PC-3 (cell line): ENCODE data around the gene DHX30. TPM values are rescaled to one million over a fixed set of nuclear protein-coding genes. Genes with fewer than 3 reads are reported as not detected.

ENCODE experiments used
- ATAC-seq: fragments of 200-7000 bp; cut with Tn5 transposase; 2 replicates; pipeline ENCODE4 v1.9.1; 2020; ENCODE audit warnings: mild to moderate bottlenecking, moderate library complexity
- BruUV-seq: library from RNA; stranded (reverse); fragments of 400-500 nt; replicated peaks from 2 replicates; lab custom pipeline; 2021; lab: Mats Ljungman, UMichigan
- CTCF ChIA-PET: fragments of 300-600 bp; sonication (Branson Sonifier 250); formaldehyde crosslinking; loops from one replicate; lab custom pipeline; 2022; ENCODE audit warnings: antibody characterized with exemption; lab: Charles Lee
- POLR2A ChIA-PET: fragments of 300-600 bp; sonication (Branson Sonifier 250); formaldehyde crosslinking; loops from one replicate; lab custom pipeline; 2022; ENCODE audit warnings: antibody characterized with exemption; ENCODE audit not compliant: unreplicated experiment; lab: Charles Lee
- DNase-seq: peaks from one replicate; pipeline ENCODE4 v3.0.0-alpha.2; 2015
- H2AFZ ChIP-seq: fragments of 300-600 bp; sonication (generic); 2 replicates; pipeline ENCODE4 v1.6.0; 2016; ENCODE audit warnings: antibody characterized with exemption, low read length
- H3F3A ChIP-seq: fragments of 300-600 bp; sonication (generic); one replicate; pipeline ENCODE4 v1.6.0; 2017; ENCODE audit warnings: antibody characterized with exemption, low read length, control low read depth, mild to moderate bottlenecking; ENCODE audit not compliant: unreplicated experiment
- H3K27ac ChIP-seq: fragments of 300-600 bp; sonication (generic); 2 replicates; pipeline ENCODE4 v1.5.1; 2016; ENCODE audit warnings: mild to moderate bottlenecking, low read length
- H3K27me3 ChIP-seq: fragments of 300-600 bp; sonication (generic); 2 replicates; pipeline ENCODE4 v1.6.1; 2016; ENCODE audit warnings: low read length, mixed read lengths
- H3K36me3 ChIP-seq: fragments of 300-600 bp; sonication (generic); 2 replicates; pipeline ENCODE4 v1.6.1; 2016; ENCODE audit warnings: low read depth, mixed run types, low read length, mixed read lengths
- H3K4me1 ChIP-seq: fragments of 300-600 bp; sonication (generic); 2 replicates; pipeline ENCODE4 v1.5.1; 2016; ENCODE audit warnings: low read length; ENCODE audit not compliant: insufficient read depth
- H3K4me2 ChIP-seq: fragments of 300-600 bp; sonication (generic); 2 replicates; pipeline ENCODE4 v1.6.0; 2016; ENCODE audit warnings: low read length
- H3K4me3 ChIP-seq: fragments of 300-600 bp; sonication (generic); 2 replicates; pipeline ENCODE4 v1.5.1; 2016; ENCODE audit warnings: mild to moderate bottlenecking, low read length, mixed read lengths
- H3K79me2 ChIP-seq: fragments of 300-600 bp; sonication (generic); 2 replicates; pipeline ENCODE4 v1.6.1; 2017; ENCODE audit warnings: low read length, mixed read lengths
- H3K9ac ChIP-seq: fragments of 300-600 bp; sonication (generic); 2 replicates; pipeline ENCODE4 v1.6.0; 2016; ENCODE audit warnings: mild to moderate bottlenecking, low read length
- H3K9me2 ChIP-seq: fragments of 300-600 bp; sonication (generic); replicated peaks from 2 replicates; pipeline ENCODE4 v1.6.1; 2016; ENCODE audit warnings: mixed run types, low read length, mixed read lengths
- H3K9me3 ChIP-seq: fragments of 300-600 bp; sonication (generic); 2 replicates; pipeline ENCODE4 v1.6.1; 2016; ENCODE audit warnings: low read length, mixed read lengths
- H4K20me1 ChIP-seq: fragments of 300-600 bp; sonication (generic); 2 replicates; pipeline ENCODE4 v1.6.1; 2016; ENCODE audit warnings: low read length, mixed read lengths
- EZH2 ChIP-seq: fragments of 300-600 bp; sonication (generic); IDR thresholded peaks from one replicate; pipeline ENCODE4 v1.6.1; 2017; ENCODE audit warnings: antibody characterized with exemption, mild to moderate bottlenecking, low read length; ENCODE audit not compliant: unreplicated experiment
- EZH2phosphoT487 ChIP-seq: fragments of 300-600 bp; sonication (generic); IDR thresholded peaks from 2 replicates; pipeline ENCODE4 v1.6.1; 2018; ENCODE audit warnings: mild to moderate bottlenecking, antibody characterized with exemption, low read length, borderline replicate concordance
- intact Hi-C: fragments of 100-400 bp; cut with micrococcal nuclease; formaldehyde crosslinking; loops from 2 replicates; pipeline ENCODE4 v1.9.0; 2023
- microRNA-seq: library from miRNA; unstranded; fragments of <30 nt; microRNA quantifications from one replicate; pipeline ENCODE4 v1.1.0, GENCODE V29; 2020; ENCODE audit not compliant: unreplicated experiment
- total RNA-seq: library from RNA; depleted of rRNA; stranded (reverse); fragments of >200 nt; gene quantifications from 2 replicates; pipeline ENCODE4 v1.2.3, GENCODE V29; 2014; rRNA removed
- TF ChIP-seq, protein P1 (sequence below): fragments of 300-600 bp; sonication (generic); conservative IDR thresholded peaks from 2 replicates; pipeline ENCODE4 v1.5.1; 2017; ENCODE audit warnings: antibody characterized with exemption, low read depth, mild to moderate bottlenecking, low read length

Gene DHX30
- total RNA-seq, 1 experiment from 2014 or later, result 152 TPM

DNA sequence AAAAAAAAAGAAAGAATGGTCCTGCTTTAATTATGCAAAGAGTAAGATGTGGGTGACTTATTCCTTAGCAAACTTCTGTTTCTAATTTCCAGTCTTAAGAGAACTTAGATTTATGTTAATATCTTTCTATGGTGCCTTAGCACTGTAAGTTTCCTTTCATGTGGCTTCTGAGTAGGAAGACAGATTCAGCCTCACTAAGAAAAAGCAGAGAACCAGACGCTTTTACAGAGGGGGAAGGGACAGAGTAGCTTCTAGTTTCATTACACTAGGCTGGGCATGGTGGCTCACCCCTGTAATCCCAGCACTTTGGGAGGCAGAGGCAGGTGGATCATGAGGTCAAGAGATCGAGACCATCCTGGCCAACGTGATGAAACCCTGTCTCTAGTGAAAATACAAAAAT, 95.0 kb downstream of the DHX30 start:
- Histone ChIP-seq H3K27ac (no peak overlapping the region), H3K79me2 (no peaks in the 10 kb centered on the region), H2AFZ (no peak overlapping the region), H3K9me2 (no peaks in the 10 kb centered on the region), H3F3A (no peaks in the 10 kb centered on the region), H3K36me3 (peaks cover 13% of the 10 kb centered on the region; the same call in 1 of the 2 replicates), H3K4me3 (no peak overlapping the region), H3K9me3 (no peaks in the 10 kb centered on the region), H3K4me2 (no peak overlapping the region), H3K9ac (no peak overlapping the region), H4K20me1 (no peaks in the 10 kb centered on the region), H3K27me3 (no peaks in the 10 kb centered on the region), H3K4me1 (no peaks in the 10 kb centered on the region)
- TF ChIP-seq EZH2phosphoT487 (no peak), EZH2 (no peak)
- TF ChIP-seq, protein P1, sequence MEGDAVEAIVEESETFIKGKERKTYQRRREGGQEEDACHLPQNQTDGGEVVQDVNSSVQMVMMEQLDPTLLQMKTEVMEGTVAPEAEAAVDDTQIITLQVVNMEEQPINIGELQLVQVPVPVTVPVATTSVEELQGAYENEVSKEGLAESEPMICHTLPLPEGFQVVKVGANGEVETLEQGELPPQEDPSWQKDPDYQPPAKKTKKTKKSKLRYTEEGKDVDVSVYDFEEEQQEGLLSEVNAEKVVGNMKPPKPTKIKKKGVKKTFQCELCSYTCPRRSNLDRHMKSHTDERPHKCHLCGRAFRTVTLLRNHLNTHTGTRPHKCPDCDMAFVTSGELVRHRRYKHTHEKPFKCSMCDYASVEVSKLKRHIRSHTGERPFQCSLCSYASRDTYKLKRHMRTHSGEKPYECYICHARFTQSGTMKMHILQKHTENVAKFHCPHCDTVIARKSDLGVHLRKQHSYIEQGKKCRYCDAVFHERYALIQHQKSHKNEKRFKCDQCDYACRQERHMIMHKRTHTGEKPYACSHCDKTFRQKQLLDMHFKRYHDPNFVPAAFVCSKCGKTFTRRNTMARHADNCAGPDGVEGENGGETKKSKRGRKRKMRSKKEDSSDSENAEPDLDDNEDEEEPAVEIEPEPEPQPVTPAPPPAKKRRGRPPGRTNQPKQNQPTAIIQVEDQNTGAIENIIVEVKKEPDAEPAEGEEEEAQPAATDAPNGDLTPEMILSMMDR, result no peak
- BruUV-seq, result no TSS peak
- DNase-seq, result no peak
- ATAC-seq, result no peak
- intact Hi-C loops, result no loop called here
- ChIA-PET CTCF (no interaction called here), POLR2A (no interaction called here)

DNA sequence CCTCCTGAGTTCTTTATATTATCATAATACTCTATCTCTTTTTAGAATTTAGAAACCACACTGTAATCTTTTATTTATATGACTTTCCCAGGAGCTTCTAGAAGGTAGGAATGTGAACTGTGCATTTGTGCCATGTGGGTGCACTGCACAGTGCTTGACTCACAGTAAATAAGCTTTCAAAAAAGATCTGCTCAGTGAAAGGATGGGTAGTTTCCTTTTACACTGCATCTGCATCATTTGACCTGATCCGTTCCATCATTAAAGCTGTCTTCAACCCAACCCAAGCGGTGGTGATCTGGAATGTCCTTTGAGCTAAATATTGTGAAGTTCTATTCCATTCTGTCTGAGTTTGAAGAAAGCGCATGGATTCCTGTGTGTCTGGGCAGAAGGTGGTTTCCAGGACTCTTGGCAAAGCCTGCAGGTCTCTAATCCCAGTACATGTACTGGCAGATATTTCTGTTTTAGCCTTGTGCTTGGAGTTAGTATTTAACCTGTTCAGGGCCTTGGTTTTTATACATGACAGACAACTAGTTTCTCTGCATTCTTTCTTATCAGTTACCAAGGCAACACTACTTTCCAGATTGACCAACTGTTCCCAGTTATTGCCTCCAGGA, 96.7 kb downstream of the DHX30 start:
- ChIA-PET POLR2A (interaction anchor here (0.7 to 1.0 kb wide), 2 partner anchors 11 to 84 kb away, joined by 3 to 5 read pairs; no protein-coding TSS in a partner anchor), CTCF (no interaction called here)
- H2AFZ ChIP-seq, result no peak overlapping the region
- no TSS peak for BruUV-seq
- ATAC-seq, result no peak
- TF ChIP-seq EZH2 (no peak), EZH2phosphoT487 (no peak)
- TF ChIP-seq, protein P1, result no peak
- peaks cover 18% of the 10 kb centered on the region; the same call in 1 of the 2 replicates for H3K36me3 ChIP-seq
- H3K9me3 ChIP-seq, result no peaks in the 10 kb centered on the region
- no peak for DNase-seq
- H3K9ac ChIP-seq, result no peak overlapping the region
- H3K4me3 ChIP-seq, result no peak overlapping the region
- no peaks in the 10 kb centered on the region for H3K4me1 ChIP-seq
- H3F3A ChIP-seq, result no peaks in the 10 kb centered on the region
- intact Hi-C loops, result no loop called here
- no peak overlapping the region for H3K27ac ChIP-seq
- no peak overlapping the region for H3K4me2 ChIP-seq
- no peaks in the 10 kb centered on the region for H3K27me3 ChIP-seq
- no peaks in the 10 kb centered on the region for H4K20me1 ChIP-seq
- no peaks in the 10 kb centered on the region for H3K79me2 ChIP-seq
- H3K9me2 ChIP-seq, result no peaks in the 10 kb centered on the region

Small RNAs within 50 kb of the gene (microRNA-seq; reads per million reads assigned to microRNA genes)
- 71.4 reads per million, percentile 59 among the genes with 10 or more reads in this experiment for gene MIR1226

Other genes with a start within 250 kb of the DHX30 start
- 0.66 and 1.2 TPM in 2 replicates for gene CSPG5, start 224.3 kb upstream of the DHX30 start, total RNA-seq
- 43.1 and 53.0 TPM in 2 replicates for gene SMARCC1, start 21.2 kb upstream of the DHX30 start, total RNA-seq
- gene MAP4, start 213.3 kb downstream of the DHX30 start, total RNA-seq, result 108 and 128 TPM in 2 replicates